Kidney (tissue), 14 donors: ENCODE results near the gene PBOV1. TPM values are rescaled to one million over a fixed set of nuclear protein-coding genes. Genes with fewer than 3 reads are reported as not detected.
"Not testable (repeated sequence)": the region's sequence is repeated elsewhere in the genome, so short reads cannot be mapped to it uniquely, and the experiment has no call there.

Experiments
- DNase-seq, 5 donors: peaks; one replicate each; pipeline ENCODE4 v3.0.0-alpha.2; 2013 to 2020
- FAIRE-seq: peaks from 2 replicates; lab custom pipeline; 2012; peaks lifted over from hg19 to GRCh38; lab: Jason Lieb, UNC
- H3K27ac ChIP-seq, 2 donors: one replicate each; pipeline ENCODE4 v1.7.0; 2013; ENCODE audit warnings: low read depth in 2 of 2, low read length in 2 of 2, inconsistent platforms in 1 of 2
- H3K27me3 ChIP-seq: one replicate; pipeline ENCODE4 v1.7.1; 2013; ENCODE audit warnings: low read length, inconsistent platforms; ENCODE audit not compliant: control insufficient read depth, insufficient read depth
- H3K36me3 ChIP-seq, 3 donors: one replicate each; pipeline versions ENCODE4 v1.7.0 to v1.7.1; 2013; ENCODE audit warnings: low read length in 3 of 3, control low read depth in 1 of 3, inconsistent platforms in 1 of 3; ENCODE audit not compliant: insufficient read depth in 3 of 3, control insufficient read depth in 2 of 3
- H3K4me1 ChIP-seq, 3 donors: one replicate each; pipeline versions ENCODE4 v1.7.0 to v1.7.1; 2013; ENCODE audit warnings: low read length in 3 of 3, inconsistent platforms in 1 of 3, low read depth in 1 of 3; ENCODE audit not compliant: control insufficient read depth in 2 of 3, insufficient read depth in 2 of 3
- H3K4me3 ChIP-seq, 3 donors: one replicate each; pipeline versions ENCODE4 v1.7.0 to v1.8.1; 2013; ENCODE audit warnings: low read length in 3 of 3, control low read depth in 1 of 3, inconsistent platforms in 1 of 3
- H3K9ac ChIP-seq, 3 donors: one replicate each; pipeline versions ENCODE4 v1.7.0 to v1.7.1; 2013; ENCODE audit warnings: low read length in 3 of 3, control low read depth in 1 of 3, inconsistent platforms in 1 of 3
- H3K9me3 ChIP-seq, 3 donors: one replicate each; pipeline versions ENCODE4 v1.7.0 to v1.7.1; 2013; ENCODE audit warnings: low read length in 3 of 3, control low read depth in 1 of 3, inconsistent platforms in 1 of 3; ENCODE audit not compliant: control insufficient read depth in 2 of 3, insufficient read depth in 1 of 3
- intact Hi-C: fragments of 100-400 bp; cut with DNase I; formaldehyde crosslinking; loops from one replicate; pipeline ENCODE4 v1.11.1; 2022
- polyA plus RNA-seq: library from polyadenylated mRNA; stranded (reverse); fragments of 350-450 nt; fragmentation: Illumina TruSeq; extraction: RNeasy Lipid Tissue Mini Kit (QIAGEN cat#74804); gene quantifications from one replicate; pipeline ENCODE4 v1.2.3, GENCODE V29; 2014; ENCODE audit warnings: low read depth, low replicate concordance; ENCODE audit not compliant: insufficient read depth
- total RNA-seq: library from RNA; stranded (reverse); fragmentation: NEBNext Ultra II Directional; extraction: Animal tissue kit (Norgen Biotek cat#: 25700); gene quantifications from one replicate; pipeline ENCODE4 v1.2.1, GENCODE V29; 2021
- TF ChIP-seq, protein P1 (sequence below): IDR thresholded peaks from 3 replicates; pipeline ENCODE4 v1.5.1; 2012; ENCODE audit warnings: mild to moderate bottlenecking, moderate library complexity, borderline replicate concordance; ENCODE audit not compliant: insufficient read depth; ENCODE audit errors: extremely low read depth
- donor health status: control.
- donor health status: control.
- donor health status: control.
- donor health status: control.
- donor health status: control.
- donor health status: DM: yes; HTN: yes; CAD: no.
- donor health status: Normal renal cell carcinoma (clear cell type).

Gene PBOV1
- total and polyA plus RNA-seq, 2 donors from 2014 or later, result not detected

- FAIRE-seq, result no peak
These were observed 1.6 kb upstream of the PBOV1 start for GRCh38 chr6:138219901-138220300.

DNA sequence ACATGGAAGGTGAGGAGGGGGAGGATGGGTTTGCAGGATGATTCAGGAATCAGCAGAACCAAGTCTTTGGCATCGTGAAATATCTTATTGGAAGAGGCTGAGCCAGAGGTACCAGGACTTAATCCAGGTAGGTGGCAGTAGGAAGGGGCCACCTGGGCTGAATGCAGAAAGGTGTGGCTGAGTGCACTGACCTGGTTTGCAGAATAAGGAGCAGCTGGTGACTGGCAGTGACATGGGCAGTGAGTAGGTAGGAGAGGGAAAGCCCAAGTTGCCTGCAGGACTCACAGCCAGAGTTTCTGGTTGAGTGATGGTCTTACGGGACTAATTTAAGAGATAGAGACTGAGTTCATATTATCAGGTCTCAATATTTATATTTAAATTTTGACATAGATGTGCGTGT is 1.1 kb upstream of the PBOV1 start:
- FAIRE-seq (no peak), DNase-seq (no peak)
- Histone ChIP-seq H3K9ac (no peak overlapping the region), H3K36me3 (no peaks in the 10 kb centered on the region), H3K27me3 (no peaks in the 10 kb centered on the region), H3K27ac (no peak overlapping the region), H3K9me3 (no peaks in the 10 kb centered on the region), H3K4me1 (no peaks in the 10 kb centered on the region), H3K4me3 (no peak overlapping the region)
- TF ChIP-seq, protein P1, sequence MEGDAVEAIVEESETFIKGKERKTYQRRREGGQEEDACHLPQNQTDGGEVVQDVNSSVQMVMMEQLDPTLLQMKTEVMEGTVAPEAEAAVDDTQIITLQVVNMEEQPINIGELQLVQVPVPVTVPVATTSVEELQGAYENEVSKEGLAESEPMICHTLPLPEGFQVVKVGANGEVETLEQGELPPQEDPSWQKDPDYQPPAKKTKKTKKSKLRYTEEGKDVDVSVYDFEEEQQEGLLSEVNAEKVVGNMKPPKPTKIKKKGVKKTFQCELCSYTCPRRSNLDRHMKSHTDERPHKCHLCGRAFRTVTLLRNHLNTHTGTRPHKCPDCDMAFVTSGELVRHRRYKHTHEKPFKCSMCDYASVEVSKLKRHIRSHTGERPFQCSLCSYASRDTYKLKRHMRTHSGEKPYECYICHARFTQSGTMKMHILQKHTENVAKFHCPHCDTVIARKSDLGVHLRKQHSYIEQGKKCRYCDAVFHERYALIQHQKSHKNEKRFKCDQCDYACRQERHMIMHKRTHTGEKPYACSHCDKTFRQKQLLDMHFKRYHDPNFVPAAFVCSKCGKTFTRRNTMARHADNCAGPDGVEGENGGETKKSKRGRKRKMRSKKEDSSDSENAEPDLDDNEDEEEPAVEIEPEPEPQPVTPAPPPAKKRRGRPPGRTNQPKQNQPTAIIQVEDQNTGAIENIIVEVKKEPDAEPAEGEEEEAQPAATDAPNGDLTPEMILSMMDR, result no peak
- intact Hi-C loops, result no loop called here

More at GRCh38 chr6:138219901-138220300, 1.6 kb upstream of the PBOV1 start:
- intact Hi-C loops, result no loop called here
- H3K27me3 ChIP-seq, result no peaks in the 10 kb centered on the region
- H3K36me3 ChIP-seq, result no peaks in the 10 kb centered on the region
- H3K27ac ChIP-seq, result no peak overlapping the region
- TF ChIP-seq, protein P1, result no peak
- H3K9me3 ChIP-seq, result no peaks in the 10 kb centered on the region
- H3K9ac ChIP-seq, result no peak overlapping the region
- no peaks in the 10 kb centered on the region for H3K4me1 ChIP-seq
- no peak overlapping the region for H3K4me3 ChIP-seq
- no peak for DNase-seq

GRCh38 chr6:138215093-138215782 is 3.1 kb downstream of the PBOV1 start:
- no peak overlapping the region for H3K27ac ChIP-seq
- DNase-seq, result no peak
- intact Hi-C loops, result no loop called here
- H3K9me3 ChIP-seq, result no peaks in the 10 kb centered on the region
- no peaks in the 10 kb centered on the region for H3K27me3 ChIP-seq
- H3K4me1 ChIP-seq, result no peaks in the 10 kb centered on the region
- TF ChIP-seq, protein P1, result no peak
- H3K36me3 ChIP-seq, result no peaks in the 10 kb centered on the region
- no peak overlapping the region for H3K4me3 ChIP-seq
- no peak overlapping the region for H3K9ac ChIP-seq
- no peak for FAIRE-seq

DNA sequence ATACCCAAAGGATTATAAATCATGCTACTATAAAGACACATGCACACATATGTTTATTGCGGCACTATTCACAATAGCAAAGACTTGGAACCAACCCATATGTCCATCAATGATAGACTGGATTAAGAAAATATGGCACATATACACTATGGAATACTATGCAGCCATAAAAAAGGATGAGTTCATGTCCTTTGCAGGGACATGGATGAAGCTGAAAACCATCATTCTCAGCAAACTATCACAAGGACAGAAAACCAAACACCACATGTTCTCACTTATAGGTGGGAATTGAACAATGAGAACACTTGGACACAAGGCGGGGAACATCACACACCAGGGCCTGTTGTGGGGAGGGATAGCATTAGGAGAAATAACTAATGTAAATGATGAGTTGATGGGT is 5.8 kb downstream of the PBOV1 start:
- H3K9me3 ChIP-seq, H3K4me1 ChIP-seq, H3K27me3 ChIP-seq, intact Hi-C loops, H3K4me3 ChIP-seq, H3K36me3 ChIP-seq, H3K27ac ChIP-seq, H3K9ac ChIP-seq, FAIRE-seq, DNase-seq: not testable (repeated sequence)
